ENCODE measurements around the gene SLC13A3.
A peak's percentile ranks its signal among the peaks of the same experiment; 100 is the strongest.

SLC13A3 gene

GRCh38 chr20:46634528-46634927 lies 16.7 kb downstream of the SLC13A3 start:
- no peak for DNase-seq

- DNase-seq, result no peak
Measured at GRCh38 chr20:46631874-46632446, 19.3 kb downstream of the SLC13A3 start.

- DNase-seq, result peak; percentile 89 to 92
Measured at GRCh38 chr20:46631212-46631869, 19.9 kb downstream of the SLC13A3 start.

- DNase-seq, result no peak
Measured at GRCh38 chr20:46630306-46630705, 21.0 kb downstream of the SLC13A3 start.

- no peak for DNase-seq
Measured at GRCh38 chr20:46629341-46629740, 21.9 kb downstream of the SLC13A3 start.

- DNase-seq, result no peak
Measured at GRCh38 chr20:46627234-46627633, 24.0 kb downstream of the SLC13A3 start.

- no peak for DNase-seq
Measured at GRCh38 chr20:46626758-46627157, 24.5 kb downstream of the SLC13A3 start.

- DNase-seq, result no peak
Measured at GRCh38 chr20:46625875-46626373, 25.3 kb downstream of the SLC13A3 start.

- DNase-seq, result peak; percentile 1 to 35
Measured at GRCh38 chr20:46624946-46625345, 26.3 kb downstream of the SLC13A3 start.

- DNase-seq, result no peak
Measured at GRCh38 chr20:46622165-46622564, 29.1 kb downstream of the SLC13A3 start.

- DNase-seq, result no peak
Measured at GRCh38 chr20:46621492-46621891, 29.8 kb downstream of the SLC13A3 start.

- DNase-seq, result no peak
Measured at GRCh38 chr20:46619445-46619844, 31.8 kb downstream of the SLC13A3 start.

- DNase-seq, result no peak
Measured at GRCh38 chr20:46618316-46619100, 32.8 kb downstream of the SLC13A3 start.

GRCh38 chr20:46614503-46614902 lies 36.8 kb downstream of the SLC13A3 start:
- DNase-seq, result no peak

- no peak for DNase-seq
Measured at GRCh38 chr20:46610145-46610544, 41.1 kb downstream of the SLC13A3 start.

GRCh38 chr20:46609043-46609442 lies 42.2 kb downstream of the SLC13A3 start:
- no peak for DNase-seq

GRCh38 chr20:46607849-46608497 lies 43.3 kb downstream of the SLC13A3 start:
- DNase-seq, result no peak

- DNase-seq, result no peak
Measured at GRCh38 chr20:46607191-46607848, 43.9 kb downstream of the SLC13A3 start.

GRCh38 chr20:46606817-46607190 lies 44.5 kb downstream of the SLC13A3 start:
- DNase-seq, result no peak

GRCh38 chr20:46605978-46606816 lies 45.1 kb downstream of the SLC13A3 start:
- no peak for DNase-seq

- no peak for DNase-seq
Measured at GRCh38 chr20:46605181-46605580, 46.1 kb downstream of the SLC13A3 start.
